Type B pancreatic cell (in vitro differentiated cells): Measurements from ENCODE around the gene MRPL55. TPM values are rescaled to one million over a fixed set of nuclear protein-coding genes. Genes with fewer than 3 reads are reported as not detected.

Source experiments
- DNase-seq: peaks from one replicate; pipeline ENCODE4 v3.0.0; 2021; ENCODE audit warnings: mixed read lengths; ENCODE audit not compliant: unreplicated experiment; ENCODE audit errors: extremely low spot score
- H3K27ac Mint-ChIP-seq: 2 replicates; pipeline ENCODE4 v1.8.0; 2021; ENCODE audit warnings: mild to moderate bottlenecking, mixed read lengths
- H3K27me3 Mint-ChIP-seq: 2 replicates; pipeline ENCODE4 v1.8.0; 2021; ENCODE audit warnings: mixed read lengths
- H3K36me3 Mint-ChIP-seq: 2 replicates; pipeline ENCODE4 v1.8.0; 2021; ENCODE audit warnings: mixed read lengths
- H3K4me1 Mint-ChIP-seq: one replicate; pipeline ENCODE4 v1.8.0; 2021; ENCODE audit warnings: mixed read lengths; ENCODE audit not compliant: unreplicated experiment
- H3K4me3 Mint-ChIP-seq: 2 replicates; pipeline ENCODE4 v1.8.0; 2021; ENCODE audit warnings: mild to moderate bottlenecking, mixed read lengths
- H3K9me3 Mint-ChIP-seq: 2 replicates; pipeline ENCODE4 v1.8.0; 2021; ENCODE audit warnings: mixed read lengths
- CTCF ChIP-seq: fragments of 200-600 bp; sonication (generic); conservative IDR thresholded peaks from 2 replicates; pipeline ENCODE4 v1.5.0; 2021; ENCODE audit warnings: antibody characterized with exemption, mild to moderate bottlenecking
- total RNA-seq: library from RNA; stranded (reverse); gene quantifications from 2 replicates; pipeline ENCODE4 v1.2.1, GENCODE V29; 2021; ENCODE audit warnings: low replicate concordance

Gene MRPL55
- total RNA-seq, 1 donor from 2014 or later = 47.4 TPM

- TF ChIP-seq CTCF = no peak
- Mint-ChIP-seq H3K27me3 (no peaks in the 10 kb centered on the region), H3K4me3 (no peak overlapping the region), H3K36me3 (peaks cover 32% of the 10 kb centered on the region), H3K9me3 (no peaks in the 10 kb centered on the region), H3K27ac (no peak overlapping the region), H3K4me1 (no peaks in the 10 kb centered on the region)
- DNase-seq = no peak
These were observed 13.9 kb downstream of the MRPL55 start for GRCh38 chr1:228095161-228095560.

- H3K36me3 Mint-ChIP-seq = peaks cover 32% of the 10 kb centered on the region
- DNase-seq = peak; percentile 39
- no peaks in the 10 kb centered on the region for H3K9me3 Mint-ChIP-seq
- TF ChIP-seq CTCF = no peak
- no peaks in the 10 kb centered on the region for H3K27me3 Mint-ChIP-seq
- no peak overlapping the region for H3K4me3 Mint-ChIP-seq
- no peaks in the 10 kb centered on the region for H3K4me1 Mint-ChIP-seq
- H3K27ac Mint-ChIP-seq = peak overlapping the region; percentile 62
These were observed 14.6 kb downstream of the MRPL55 start for GRCh38 chr1:228094432-228095016.

GRCh38 chr1:228093050-228093906 lies 15.8 kb downstream of the MRPL55 start:
- DNase-seq = no peak
- no peak overlapping the region for H3K4me3 Mint-ChIP-seq
- no peaks in the 10 kb centered on the region for H3K9me3 Mint-ChIP-seq
- TF ChIP-seq CTCF = no peak
- H3K27ac Mint-ChIP-seq = peak overlapping the region; percentile 81
- peaks cover 23% of the 10 kb centered on the region for H3K36me3 Mint-ChIP-seq
- no peaks in the 10 kb centered on the region for H3K27me3 Mint-ChIP-seq
- peaks cover 9% of the 10 kb centered on the region for H3K4me1 Mint-ChIP-seq

GRCh38 chr1:228092342-228093049 lies 16.6 kb downstream of the MRPL55 start:
- H3K4me3 Mint-ChIP-seq = no peak overlapping the region
- no peaks in the 10 kb centered on the region for H3K9me3 Mint-ChIP-seq
- H3K4me1 Mint-ChIP-seq = peaks cover 15% of the 10 kb centered on the region
- TF ChIP-seq CTCF = no peak
- H3K36me3 Mint-ChIP-seq = peaks cover 28% of the 10 kb centered on the region
- no peak for DNase-seq
- peak overlapping the region; percentile 81 for H3K27ac Mint-ChIP-seq
- H3K27me3 Mint-ChIP-seq = no peaks in the 10 kb centered on the region

GRCh38 chr1:228091084-228091483 lies 18.0 kb downstream of the MRPL55 start:
- H3K9me3 Mint-ChIP-seq = no peaks in the 10 kb centered on the region
- H3K27me3 Mint-ChIP-seq = no peaks in the 10 kb centered on the region
- peaks cover 28% of the 10 kb centered on the region for H3K36me3 Mint-ChIP-seq
- H3K4me1 Mint-ChIP-seq = peaks cover 26% of the 10 kb centered on the region
- DNase-seq = no peak
- H3K4me3 Mint-ChIP-seq = no peak overlapping the region
- H3K27ac Mint-ChIP-seq = peak overlapping the region; percentile 81
- no peak for TF ChIP-seq CTCF
